ENCODE data around the gene SLC25A33.

Gene SLC25A33

GRCh38 chr1:9538669-9539164 is 548 bp upstream of the SLC25A33 start (continued):
- TF ChIP-seq ZBTB17 (tag by site-specific recombination; IDR thresholded peaks at IDR 0.05) = peak; percentile 40; the same call in 1 of the 2 replicates
- TF ChIP-seq YY1 (tag by site-specific recombination; IDR thresholded peaks at IDR 0.05) = peak; percentile 43; the same call in 1 of the 2 replicates
- TF ChIP-seq SP7 (tag by site-specific recombination; IDR thresholded peaks at IDR 0.05) = peak; percentile 71
- no peak for TF ChIP-seq ZNF248 (tag by site-specific recombination; IDR thresholded peaks at IDR 0.05)
- peak; percentile 74; the same call in 1 of the 2 replicates for TF ChIP-seq ZNF324 (tag by site-specific recombination; IDR thresholded peaks at IDR 0.05)
- peak; percentile 98 for TF ChIP-seq ZNF335 (tag by site-specific recombination; conservative IDR thresholded peaks at IDR 0.05)
- TF ChIP-seq ZFP3 (tag by site-specific recombination; IDR thresholded peaks at IDR 0.05; ENCODE audit: low read depth) = no peak
- 0 out of 2 replicates have a peak, but pooled peaks have one; percentile 12 for TF ChIP-seq ZNF692 (tag by site-specific recombination; IDR thresholded peaks at IDR 0.05)
- TF ChIP-seq PRDM10 (tag by site-specific recombination; IDR thresholded peaks at IDR 0.05) = no peak; the same call in 1 of the 2 replicates

GRCh38 chr1:9539829-9540550 is 725 bp downstream of the SLC25A33 start:
- ChIA-PET POLR2A (interaction anchor here (0.6 to 1.1 kb wide), 5 partner anchors 11 to 666 kb away, joined by 3 to 6 read pairs (median 3); no protein-coding TSS in a partner anchor), CTCF (interaction anchor here (0.6 to 1.3 kb wide), 8 partner anchors 33 to 837 kb away, joined by 3 to 7 read pairs (median 4); no protein-coding TSS in a partner anchor)
- Histone ChIP-seq H3K4me1 (ENCODE audit: control insufficient read depth, insufficient read depth, low read length) (peaks cover 9% of the 10 kb centered on the region), H3K36me3 (ENCODE audit: control insufficient read depth in 2 of 2, insufficient read depth in 1 of 2, low read length in 2 of 2) (no peaks in the 10 kb centered on the region), H3K4me3 (ENCODE audit: low read depth, low read length) (peak overlapping the region; percentile 82), H3K27ac (ENCODE audit: extremely low read depth, low read depth, low read length) (peak overlapping the region; percentile 86; the same call in 1 of the 2 replicates), H3K9me3 (ENCODE audit: control insufficient read depth, insufficient read depth, low read depth, low read length) (no peaks in the 10 kb centered on the region)
- TF ChIP-seq ZNF202 (tag by site-specific recombination; IDR thresholded peaks at IDR 0.05; ENCODE audit: borderline replicate concordance) = no peak
- no peak for TF ChIP-seq SCRT2 (tag by site-specific recombination; IDR thresholded peaks at IDR 0.05)
- TF ChIP-seq ZNF658 (tag by site-specific recombination; IDR thresholded peaks at IDR 0.05) = no peak
- no peak for TF ChIP-seq ZNF23 (tag by site-specific recombination; IDR thresholded peaks at IDR 0.05; ENCODE audit: borderline replicate concordance)
- no peak for TF ChIP-seq ZNF114 (tag by site-specific recombination; IDR thresholded peaks at IDR 0.05)
- no peak for TF ChIP-seq MEIS1 (CRISPR knock-in tag; IDR thresholded peaks at IDR 0.05; ENCODE audit: borderline replicate concordance)
- 0 out of 2 replicates have a peak, but pooled peaks have one; percentile 18 for TF ChIP-seq ZNF394 (tag by site-specific recombination; IDR thresholded peaks at IDR 0.05; ENCODE audit: borderline replicate concordance)
- no peak for TF ChIP-seq ZFP37 (tag by site-specific recombination; IDR thresholded peaks at IDR 0.05)
- TF ChIP-seq ZNF571 (tag by site-specific recombination; IDR thresholded peaks at IDR 0.05) = no peak
- no peak for TF ChIP-seq ZBTB6 (tag by site-specific recombination; IDR thresholded peaks at IDR 0.05)
- no peak for TF ChIP-seq ZNF521 (tag by site-specific recombination; IDR thresholded peaks at IDR 0.05)
- no peak for TF ChIP-seq ZNF654 (tag by site-specific recombination; IDR thresholded peaks at IDR 0.05; ENCODE audit: low read depth)
- peak; percentile 73; the same call in 1 of the 2 replicates for TF ChIP-seq KLF10 (tag by site-specific recombination; IDR thresholded peaks at IDR 0.05)
- no peak for TF ChIP-seq ELK4 (IDR thresholded peaks at IDR 0.05; ENCODE audit: borderline replicate concordance, low read depth, low read length)
- no peak for TF ChIP-seq ZNF777 (tag by site-specific recombination; IDR thresholded peaks at IDR 0.05; ENCODE audit: borderline replicate concordance)
- no peak for TF ChIP-seq ZNF398 (tag by site-specific recombination; IDR thresholded peaks at IDR 0.05)
- no peak for TF ChIP-seq ZNF140 (tag by site-specific recombination; IDR thresholded peaks at IDR 0.05)

Data from HEK293 (cell line).